RWPE2 (cell line): ENCODE measurements around the gene DLG1.

Experiments
- ATAC-seq: fragments of 200-7000 bp; cut with Tn5 transposase; 3 replicates; pipeline ENCODE4 v1.9.1; 2021; ENCODE audit warnings: low read depth
- DNase-seq: peaks from one replicate; pipeline ENCODE4 v3.0.0-alpha.2; 2020; ENCODE audit warnings: low spot score
- H3K27ac ChIP-seq: fragments of 450-650 bp; 2 replicates; pipeline ENCODE4 v1.5.1; 2017; ENCODE audit warnings: mild to moderate bottlenecking; ENCODE audit not compliant: poor library complexity, severe bottlenecking
- H3K27me3 ChIP-seq: fragments of 250-450 bp; sonication (Bioruptor Pico); 2 replicates; pipeline ENCODE4 v1.5.1; 2021; ENCODE audit warnings: mild to moderate bottlenecking, moderate library complexity; ENCODE audit not compliant: insufficient read depth, poor library complexity, severe bottlenecking
- H3K36me3 ChIP-seq: fragments of 250-450 bp; sonication (Bioruptor Pico); 2 replicates; pipeline ENCODE4 v1.5.1; 2020; ENCODE audit warnings: low read depth, mild to moderate bottlenecking, moderate library complexity
- H3K4me1 ChIP-seq: fragments of 250-450 bp; sonication (Bioruptor Pico); 2 replicates; pipeline ENCODE4 v1.5.1; 2021; ENCODE audit warnings: mild to moderate bottlenecking, moderate library complexity; ENCODE audit not compliant: insufficient read depth, poor library complexity, severe bottlenecking
- H3K4me3 ChIP-seq: fragments of 250-450 bp; sonication (Bioruptor Pico); 2 replicates; pipeline ENCODE4 v1.5.1; 2021; ENCODE audit warnings: mild to moderate bottlenecking, moderate library complexity; ENCODE audit not compliant: severe bottlenecking
- H3K9me3 ChIP-seq: fragments of 250-450 bp; sonication (Bioruptor Pico); 2 replicates; pipeline ENCODE4 v1.5.1; 2021; ENCODE audit warnings: mild to moderate bottlenecking, moderate library complexity; ENCODE audit not compliant: severe bottlenecking
- TF ChIP-seq, protein P1 (sequence below): fragments of 450-650 bp; IDR thresholded peaks from one replicate; pipeline ENCODE4 v1.5.1; 2017; ENCODE audit warnings: mild to moderate bottlenecking, moderate library complexity; ENCODE audit not compliant: poor library complexity, severe bottlenecking

The DLG1 gene

DNA sequence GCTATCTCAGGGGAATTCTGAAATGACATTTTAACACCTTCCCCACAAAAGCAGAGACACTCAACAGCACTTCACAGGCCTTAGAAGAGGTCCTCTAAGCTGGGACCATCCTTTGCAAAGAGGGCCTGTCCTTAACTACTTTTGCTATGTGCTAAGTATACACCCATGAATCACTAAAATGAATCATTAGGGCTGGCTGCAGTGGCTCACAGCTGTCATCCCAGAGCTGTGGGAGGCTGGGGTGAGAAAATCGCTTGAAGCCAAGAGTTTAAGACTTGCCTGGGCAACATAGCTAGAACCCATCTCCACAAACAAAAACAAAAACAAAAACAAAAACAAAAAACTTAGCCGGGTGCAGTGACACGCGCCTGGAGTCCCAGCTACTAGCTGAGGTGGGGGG lies 214.9 kb downstream of the DLG1 start:
- peaks cover 74% of the 10 kb centered on the region for H3K36me3 ChIP-seq
- TF ChIP-seq, protein P1, sequence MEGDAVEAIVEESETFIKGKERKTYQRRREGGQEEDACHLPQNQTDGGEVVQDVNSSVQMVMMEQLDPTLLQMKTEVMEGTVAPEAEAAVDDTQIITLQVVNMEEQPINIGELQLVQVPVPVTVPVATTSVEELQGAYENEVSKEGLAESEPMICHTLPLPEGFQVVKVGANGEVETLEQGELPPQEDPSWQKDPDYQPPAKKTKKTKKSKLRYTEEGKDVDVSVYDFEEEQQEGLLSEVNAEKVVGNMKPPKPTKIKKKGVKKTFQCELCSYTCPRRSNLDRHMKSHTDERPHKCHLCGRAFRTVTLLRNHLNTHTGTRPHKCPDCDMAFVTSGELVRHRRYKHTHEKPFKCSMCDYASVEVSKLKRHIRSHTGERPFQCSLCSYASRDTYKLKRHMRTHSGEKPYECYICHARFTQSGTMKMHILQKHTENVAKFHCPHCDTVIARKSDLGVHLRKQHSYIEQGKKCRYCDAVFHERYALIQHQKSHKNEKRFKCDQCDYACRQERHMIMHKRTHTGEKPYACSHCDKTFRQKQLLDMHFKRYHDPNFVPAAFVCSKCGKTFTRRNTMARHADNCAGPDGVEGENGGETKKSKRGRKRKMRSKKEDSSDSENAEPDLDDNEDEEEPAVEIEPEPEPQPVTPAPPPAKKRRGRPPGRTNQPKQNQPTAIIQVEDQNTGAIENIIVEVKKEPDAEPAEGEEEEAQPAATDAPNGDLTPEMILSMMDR, result no peak
- H3K27ac ChIP-seq, result no peak overlapping the region
- DNase-seq (no peak), ATAC-seq (peak; percentile 96)
- no peak overlapping the region for H3K4me3 ChIP-seq
- H3K4me1 ChIP-seq, result peaks cover 6% of the 10 kb centered on the region
- no peaks in the 10 kb centered on the region for H3K27me3 ChIP-seq
- no peaks in the 10 kb centered on the region for H3K9me3 ChIP-seq

DNA sequence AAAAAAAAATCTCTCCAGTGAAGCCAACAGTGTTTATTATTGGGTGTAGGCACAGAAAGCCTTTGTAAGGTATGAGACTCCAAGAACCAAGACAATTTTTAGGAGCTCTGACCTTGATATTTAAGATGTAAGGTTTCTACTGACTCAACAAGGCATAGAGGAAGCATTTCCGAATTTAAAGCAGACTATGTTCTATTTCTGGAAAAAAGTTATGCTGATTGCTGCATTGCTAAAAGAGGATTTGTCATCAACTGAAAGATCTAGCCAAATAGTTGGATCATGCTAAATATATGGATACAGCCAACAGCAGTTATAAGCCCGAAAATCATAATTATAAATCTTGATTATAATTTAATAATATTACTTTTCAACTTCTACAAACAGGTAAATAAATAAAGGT lies 215.5 kb downstream of the DLG1 start:
- ATAC-seq (no peak), DNase-seq (no peak)
- Histone ChIP-seq H3K27me3 (no peaks in the 10 kb centered on the region), H3K4me3 (no peak overlapping the region), H3K4me1 (peaks cover 6% of the 10 kb centered on the region), H3K9me3 (no peaks in the 10 kb centered on the region), H3K27ac (no peak overlapping the region), H3K36me3 (peaks cover 73% of the 10 kb centered on the region)
- TF ChIP-seq, protein P1, result no peak

GRCh38 chr3:197080344-197080743 lies 218.1 kb downstream of the DLG1 start:
- no peaks in the 10 kb centered on the region for H3K9me3 ChIP-seq
- H3K36me3 ChIP-seq, result peaks cover 73% of the 10 kb centered on the region
- ATAC-seq (no peak), DNase-seq (no peak)
- peaks cover 6% of the 10 kb centered on the region for H3K4me1 ChIP-seq
- H3K27me3 ChIP-seq, result no peaks in the 10 kb centered on the region
- TF ChIP-seq, protein P1, result no peak
- no peak overlapping the region for H3K4me3 ChIP-seq
- no peak overlapping the region for H3K27ac ChIP-seq

DNA sequence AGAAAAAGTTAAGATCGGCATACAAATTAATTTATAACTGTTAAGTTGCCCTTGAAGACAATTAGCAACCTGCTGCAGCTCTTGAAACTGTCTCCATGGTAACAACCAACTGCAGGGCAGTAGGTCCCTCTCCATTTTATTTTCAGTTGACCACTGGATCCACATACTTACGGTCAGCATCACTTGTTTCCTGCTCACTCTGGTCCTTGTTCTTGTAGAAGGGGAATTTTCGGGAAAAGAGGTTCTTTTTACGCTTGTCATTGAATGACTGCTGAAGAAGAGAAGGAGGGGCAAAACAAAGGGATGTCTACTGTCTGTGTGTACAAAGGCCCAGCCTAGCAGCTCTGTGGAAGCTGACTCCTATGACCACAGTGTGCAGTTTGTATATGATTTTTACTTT lies 222.0 kb downstream of the DLG1 start:
- H3K27me3 ChIP-seq, result no peaks in the 10 kb centered on the region
- no peak for ATAC-seq
- TF ChIP-seq, protein P1, result no peak
- DNase-seq, result no peak
- H3K4me3 ChIP-seq, result no peak overlapping the region
- peaks cover 79% of the 10 kb centered on the region for H3K36me3 ChIP-seq
- no peak overlapping the region for H3K27ac ChIP-seq
- peaks cover 9% of the 10 kb centered on the region for H3K4me1 ChIP-seq
- H3K9me3 ChIP-seq, result peaks cover 1% of the 10 kb centered on the region

DNA sequence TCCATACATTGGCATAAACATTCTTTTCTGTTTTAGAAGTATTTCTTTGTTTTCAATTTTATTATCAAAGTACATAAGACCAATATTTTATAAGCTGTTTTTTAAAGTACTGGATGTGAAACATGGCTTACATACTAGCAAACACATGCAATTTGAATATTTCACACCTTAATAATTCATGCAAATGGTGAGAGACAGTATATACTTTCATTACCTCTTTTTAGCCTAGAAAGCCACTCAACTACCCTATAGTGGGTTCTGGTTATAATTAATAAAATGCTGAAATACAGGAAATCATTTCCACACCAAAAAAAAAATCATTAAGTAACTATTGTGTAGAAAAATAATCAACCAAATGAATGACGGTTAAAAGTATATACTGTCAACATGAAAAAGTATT lies 230.3 kb downstream of the DLG1 start:
- TF ChIP-seq, protein P1, result no peak
- Histone ChIP-seq H3K36me3 (peaks cover 72% of the 10 kb centered on the region), H3K4me1 (peaks cover 3% of the 10 kb centered on the region), H3K9me3 (peaks cover 4% of the 10 kb centered on the region), H3K27ac (no peak overlapping the region), H3K27me3 (no peaks in the 10 kb centered on the region), H3K4me3 (no peak overlapping the region)
- no peak for ATAC-seq
- DNase-seq, result no peak
